ENCODE results near the gene CLDN6. TPM values are rescaled to one million over a fixed set of nuclear protein-coding genes. Genes with fewer than 3 reads are reported as not detected.

The CLDN6 gene
- total and polyA plus RNA-seq, 2 of the 13 experiments (the other 11 are each of a cell fraction or from before 2014, with no cell fraction given) = 5.9 to 7.6 TPM

GRCh38 chr16:3027983-3028715, 10.2 kb upstream of the CLDN6 start (continued):
- TF ChIP-seq ZFP82 (CRISPR knock-in tag; IDR thresholded peaks at IDR 0.05; ENCODE audit: borderline replicate concordance) = no peak
- no peak for TF ChIP-seq SMAD1 (CRISPR knock-in tag; IDR thresholded peaks at IDR 0.05; ENCODE audit: borderline replicate concordance, low read depth)
- TF ChIP-seq HMG20A (CRISPR knock-in tag; IDR thresholded peaks at IDR 0.05; ENCODE audit: borderline replicate concordance) = no peak
- no peak for TF ChIP-seq ZNF775 (CRISPR knock-in tag; IDR thresholded peaks at IDR 0.05; ENCODE audit: borderline replicate concordance)
- no peak for TF ChIP-seq IKZF4 (CRISPR knock-in tag; IDR thresholded peaks at IDR 0.05; ENCODE audit: borderline replicate concordance, low read depth, not compliant biosample characterization)
- TF ChIP-seq IRF2 (CRISPR knock-in tag; IDR thresholded peaks at IDR 0.05) = no peak
- peak; percentile 53; the same call in 1 of the 2 replicates for TF ChIP-seq ZFX (CRISPR knock-in tag; IDR thresholded peaks at IDR 0.05; ENCODE audit: low read depth)
- TF ChIP-seq ZC3H4 (CRISPR knock-in tag; IDR thresholded peaks at IDR 0.05; ENCODE audit: borderline replicate concordance) = no peak
- TF ChIP-seq HOXA7 (CRISPR knock-in tag; IDR thresholded peaks at IDR 0.05) = no peak
- no peak for TF ChIP-seq NFE2 (CRISPR knock-in tag; IDR thresholded peaks at IDR 0.05)
- peak; percentile 53; the same call in 1 of the 2 replicates for TF ChIP-seq TARDBP (CRISPR knock-in tag; IDR thresholded peaks at IDR 0.05)
- 0 out of 2 replicates have a peak, but pooled peaks have one; percentile 33 for TF ChIP-seq ZNF143 (CRISPR knock-in tag; IDR thresholded peaks at IDR 0.05)
- no peak for TF ChIP-seq ZSCAN25 (CRISPR knock-in tag; IDR thresholded peaks at IDR 0.05)
- no peak for TF ChIP-seq HMGXB3 (CRISPR knock-in tag; IDR thresholded peaks at IDR 0.05; ENCODE audit: borderline replicate concordance)
- peak; percentile 87 for TF ChIP-seq AGO2 (optimal IDR thresholded peaks at IDR 0.05; ENCODE audit: low read depth, low read length)
- no peak for TF ChIP-seq ZNF644 (CRISPR knock-in tag; IDR thresholded peaks at IDR 0.05; ENCODE audit: low read depth)
- TF ChIP-seq ZBTB3 (CRISPR knock-in tag; IDR thresholded peaks at IDR 0.05; ENCODE audit: borderline replicate concordance, low read depth) = no peak
- TF ChIP-seq ZNF768 (CRISPR knock-in tag; IDR thresholded peaks at IDR 0.05) = no peak
- no peak for TF ChIP-seq ZNF562 (CRISPR knock-in tag; IDR thresholded peaks at IDR 0.05; ENCODE audit: borderline replicate concordance)
- TF ChIP-seq FOXA3 (CRISPR knock-in tag; IDR thresholded peaks at IDR 0.05) = no peak
- TF ChIP-seq ZNF460 (CRISPR knock-in tag; IDR thresholded peaks at IDR 0.05; ENCODE audit: borderline replicate concordance) = no peak
- no peak for TF ChIP-seq ARNT2 (CRISPR knock-in tag; IDR thresholded peaks at IDR 0.05; ENCODE audit: low read depth)
- TF ChIP-seq KDM4B (CRISPR knock-in tag; IDR thresholded peaks at IDR 0.05) = no peak
- no peak for TF ChIP-seq ZNF564 (CRISPR knock-in tag; IDR thresholded peaks at IDR 0.05)
- TF ChIP-seq ZNF225 (CRISPR knock-in tag; IDR thresholded peaks at IDR 0.05) = no peak
- TF ChIP-seq GABPA (IDR thresholded peaks at IDR 0.05; ENCODE audit: low read depth, low read length) = no peak
- TF ChIP-seq GABPA (CRISPR knock-in tag; IDR thresholded peaks at IDR 0.05; ENCODE audit: low read depth) = no peak
- no peak for TF ChIP-seq SYNCRIP (IDR thresholded peaks at IDR 0.05; ENCODE audit: insufficient read depth, low read depth, low read length)
